NCI-H524 treated with DMSO at 0.1 percent for 48 hours (cell line): ENCODE data around the gene PEX11G.
"Not testable (repeated sequence)": the region's sequence is repeated elsewhere in the genome, so short reads cannot be mapped to it uniquely, and the experiment has no call there.

Experiments used
- DNase-seq: peaks from one replicate; lab custom pipeline; 2025; lab: John Stamatoyannopoulos, UW

The PEX11G gene

DNA sequence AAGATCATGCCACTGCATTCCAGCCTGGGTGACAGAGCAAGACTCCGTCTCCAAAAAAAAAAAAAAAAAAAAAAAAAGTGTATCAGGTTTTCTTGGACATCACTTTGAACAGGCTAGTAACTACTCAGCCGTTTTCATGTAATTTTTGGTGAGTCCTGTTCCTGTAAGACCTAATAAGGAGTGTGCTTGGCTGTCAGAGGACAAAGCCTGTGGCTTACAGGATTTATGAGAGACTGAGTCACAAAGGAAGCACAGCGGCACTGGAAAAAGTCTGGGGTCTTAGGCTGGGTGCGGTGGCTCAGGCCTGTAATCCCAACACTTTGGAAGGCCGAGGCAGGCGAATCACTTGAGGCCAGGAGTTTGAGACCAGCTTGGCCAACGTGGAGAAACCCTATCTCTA lies 55.4 kb downstream of the PEX11G start:
- DNase-seq, result not testable (repeated sequence)

GRCh38 chr19:7429638-7430282 lies 59.1 kb downstream of the PEX11G start:
- no peak for DNase-seq

DNA sequence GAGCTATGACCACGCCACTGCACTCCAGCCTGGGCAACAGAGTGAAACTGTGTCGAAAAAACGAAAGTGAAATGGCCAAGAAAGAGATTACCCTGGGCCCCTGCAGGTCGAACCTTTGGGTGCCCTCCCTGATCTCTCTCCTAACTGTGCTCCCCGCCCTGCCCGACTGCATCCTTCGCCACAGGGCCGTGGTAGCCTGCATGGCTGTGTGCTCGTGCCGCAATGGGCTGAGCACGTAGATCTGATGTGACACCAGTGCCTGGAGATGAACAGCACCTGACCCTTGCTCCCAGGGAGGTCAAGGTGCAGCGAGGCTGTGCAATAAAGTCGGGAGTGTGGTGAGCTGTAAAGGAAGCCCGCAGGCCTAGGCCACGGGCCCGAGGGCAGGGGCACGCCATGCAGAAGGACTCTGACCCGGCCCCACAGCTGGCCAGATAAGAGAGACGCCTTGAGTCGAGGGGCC lies 60.2 kb downstream of the PEX11G start:
- no peak for DNase-seq

GRCh38 chr19:7427944-7428343 lies 60.9 kb downstream of the PEX11G start:
- no peak for DNase-seq

- no peak for DNase-seq
These were observed 61.8 kb downstream of the PEX11G start for GRCh38 chr19:7426986-7427385.
